Measurements from ENCODE around the gene CLEC11A. TPM values are rescaled to one million over a fixed set of nuclear protein-coding genes. Genes with fewer than 3 reads are reported as not detected.

CLEC11A gene
- total and polyA plus RNA-seq, 4 donors: 2.4 to 11.0 (median 5.5) TPM

GRCh38 chr19:50770888-50771287, 47.7 kb downstream of the CLEC11A start:
- H3K4me3 ChIP-seq (ENCODE audit: low read depth in 1 of 3, low read length in 3 of 3): no peak overlapping the region
- H3K27ac ChIP-seq (ENCODE audit: low read depth in 1 of 2, low read length in 2 of 2): no peak overlapping the region
- no peaks in the 10 kb centered on the region for H3K36me3 ChIP-seq (ENCODE audit: control insufficient read depth in 4 of 4, insufficient read depth in 3 of 4, low read depth in 1 of 4, low read length in 3 of 4)
- DNase-seq (ENCODE audit: low spot score): no peak
- H3K4me1 ChIP-seq (ENCODE audit: control insufficient read depth in 4 of 4, insufficient read depth in 4 of 4, low read length in 3 of 4): no peaks in the 10 kb centered on the region
- no peaks in the 10 kb centered on the region for H3K27me3 ChIP-seq (ENCODE audit: control insufficient read depth in 4 of 4, insufficient read depth in 4 of 4, low read length in 3 of 4)
- WGBS: 78% methylated on average over 13 of the region's 13 CpGs
- H3K9me3 ChIP-seq (ENCODE audit: control insufficient read depth in 4 of 4, low read length in 3 of 4): no peaks in the 10 kb centered on the region
- TF ChIP-seq TAF1 (conservative IDR thresholded peaks at IDR 0.05): no peak
- no peak for TF ChIP-seq RAD21 (IDR thresholded peaks at IDR 0.05)
- no peak for TF ChIP-seq JUND (IDR thresholded peaks at IDR 0.05)
- TF ChIP-seq HNF4A (conservative IDR thresholded peaks at IDR 0.05): no peak
- no peak for TF ChIP-seq NR2F2 (IDR thresholded peaks at IDR 0.05)
- no peak for TF ChIP-seq HNF4G (IDR thresholded peaks at IDR 0.05)
- TF ChIP-seq, protein P1, sequence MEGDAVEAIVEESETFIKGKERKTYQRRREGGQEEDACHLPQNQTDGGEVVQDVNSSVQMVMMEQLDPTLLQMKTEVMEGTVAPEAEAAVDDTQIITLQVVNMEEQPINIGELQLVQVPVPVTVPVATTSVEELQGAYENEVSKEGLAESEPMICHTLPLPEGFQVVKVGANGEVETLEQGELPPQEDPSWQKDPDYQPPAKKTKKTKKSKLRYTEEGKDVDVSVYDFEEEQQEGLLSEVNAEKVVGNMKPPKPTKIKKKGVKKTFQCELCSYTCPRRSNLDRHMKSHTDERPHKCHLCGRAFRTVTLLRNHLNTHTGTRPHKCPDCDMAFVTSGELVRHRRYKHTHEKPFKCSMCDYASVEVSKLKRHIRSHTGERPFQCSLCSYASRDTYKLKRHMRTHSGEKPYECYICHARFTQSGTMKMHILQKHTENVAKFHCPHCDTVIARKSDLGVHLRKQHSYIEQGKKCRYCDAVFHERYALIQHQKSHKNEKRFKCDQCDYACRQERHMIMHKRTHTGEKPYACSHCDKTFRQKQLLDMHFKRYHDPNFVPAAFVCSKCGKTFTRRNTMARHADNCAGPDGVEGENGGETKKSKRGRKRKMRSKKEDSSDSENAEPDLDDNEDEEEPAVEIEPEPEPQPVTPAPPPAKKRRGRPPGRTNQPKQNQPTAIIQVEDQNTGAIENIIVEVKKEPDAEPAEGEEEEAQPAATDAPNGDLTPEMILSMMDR (IDR thresholded peaks at IDR 0.05; ENCODE audit: low read depth, low read length, missing input control): no peak
- TF ChIP-seq FOXA1 (IDR thresholded peaks at IDR 0.05): no peak
- TF ChIP-seq SP1 (IDR thresholded peaks at IDR 0.05): no peak
- no peak for TF ChIP-seq GABPA (IDR thresholded peaks at IDR 0.05 in 1 of 2, conservative IDR thresholded peaks at IDR 0.05 in 1 of 2)
- TF ChIP-seq RXRA (IDR thresholded peaks at IDR 0.05): no peak
- no peak for TF ChIP-seq YY1 (IDR thresholded peaks at IDR 0.05)
- TF ChIP-seq, protein P2, sequence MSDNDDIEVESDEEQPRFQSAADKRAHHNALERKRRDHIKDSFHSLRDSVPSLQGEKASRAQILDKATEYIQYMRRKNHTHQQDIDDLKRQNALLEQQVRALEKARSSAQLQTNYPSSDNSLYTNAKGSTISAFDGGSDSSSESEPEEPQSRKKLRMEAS (IDR thresholded peaks at IDR 0.05): no peak
- TF ChIP-seq, protein P3, sequence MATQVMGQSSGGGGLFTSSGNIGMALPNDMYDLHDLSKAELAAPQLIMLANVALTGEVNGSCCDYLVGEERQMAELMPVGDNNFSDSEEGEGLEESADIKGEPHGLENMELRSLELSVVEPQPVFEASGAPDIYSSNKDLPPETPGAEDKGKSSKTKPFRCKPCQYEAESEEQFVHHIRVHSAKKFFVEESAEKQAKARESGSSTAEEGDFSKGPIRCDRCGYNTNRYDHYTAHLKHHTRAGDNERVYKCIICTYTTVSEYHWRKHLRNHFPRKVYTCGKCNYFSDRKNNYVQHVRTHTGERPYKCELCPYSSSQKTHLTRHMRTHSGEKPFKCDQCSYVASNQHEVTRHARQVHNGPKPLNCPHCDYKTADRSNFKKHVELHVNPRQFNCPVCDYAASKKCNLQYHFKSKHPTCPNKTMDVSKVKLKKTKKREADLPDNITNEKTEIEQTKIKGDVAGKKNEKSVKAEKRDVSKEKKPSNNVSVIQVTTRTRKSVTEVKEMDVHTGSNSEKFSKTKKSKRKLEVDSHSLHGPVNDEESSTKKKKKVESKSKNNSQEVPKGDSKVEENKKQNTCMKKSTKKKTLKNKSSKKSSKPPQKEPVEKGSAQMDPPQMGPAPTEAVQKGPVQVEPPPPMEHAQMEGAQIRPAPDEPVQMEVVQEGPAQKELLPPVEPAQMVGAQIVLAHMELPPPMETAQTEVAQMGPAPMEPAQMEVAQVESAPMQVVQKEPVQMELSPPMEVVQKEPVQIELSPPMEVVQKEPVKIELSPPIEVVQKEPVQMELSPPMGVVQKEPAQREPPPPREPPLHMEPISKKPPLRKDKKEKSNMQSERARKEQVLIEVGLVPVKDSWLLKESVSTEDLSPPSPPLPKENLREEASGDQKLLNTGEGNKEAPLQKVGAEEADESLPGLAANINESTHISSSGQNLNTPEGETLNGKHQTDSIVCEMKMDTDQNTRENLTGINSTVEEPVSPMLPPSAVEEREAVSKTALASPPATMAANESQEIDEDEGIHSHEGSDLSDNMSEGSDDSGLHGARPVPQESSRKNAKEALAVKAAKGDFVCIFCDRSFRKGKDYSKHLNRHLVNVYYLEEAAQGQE (IDR thresholded peaks at IDR 0.05): no peak
- H3K9ac ChIP-seq (ENCODE audit: low read depth in 1 of 2, low read length in 2 of 2): no peak overlapping the region

- Histone ChIP-seq H3K9ac (ENCODE audit: low read depth in 1 of 2, low read length in 2 of 2) (no peak overlapping the region), H3K27me3 (ENCODE audit: control insufficient read depth in 4 of 4, insufficient read depth in 4 of 4, low read length in 3 of 4) (no peaks in the 10 kb centered on the region), H3K27ac (ENCODE audit: low read depth in 1 of 2, low read length in 2 of 2) (no peak overlapping the region), H3K36me3 (ENCODE audit: control insufficient read depth in 4 of 4, insufficient read depth in 3 of 4, low read depth in 1 of 4, low read length in 3 of 4) (no peaks in the 10 kb centered on the region), H3K9me3 (ENCODE audit: control insufficient read depth in 4 of 4, low read length in 3 of 4) (no peaks in the 10 kb centered on the region), H3K4me1 (ENCODE audit: control insufficient read depth in 4 of 4, insufficient read depth in 4 of 4, low read length in 3 of 4) (no peaks in the 10 kb centered on the region), H3K4me3 (ENCODE audit: low read depth in 1 of 3, low read length in 3 of 3) (no peak overlapping the region)
- TF ChIP-seq EGR1 (IDR thresholded peaks at IDR 0.05; ENCODE audit: low read depth in 2 of 2) (no peak), FOXA2 (IDR thresholded peaks at IDR 0.05) (no peak), SP1 (IDR thresholded peaks at IDR 0.05) (no peak), RXRA (IDR thresholded peaks at IDR 0.05) (no peak), TAF1 (conservative IDR thresholded peaks at IDR 0.05) (no peak), FOXA1 (IDR thresholded peaks at IDR 0.05) (no peak), JUND (IDR thresholded peaks at IDR 0.05) (no peak), NR2F2 (IDR thresholded peaks at IDR 0.05) (no peak), HNF4A (conservative IDR thresholded peaks at IDR 0.05) (no peak), GABPA (IDR thresholded peaks at IDR 0.05 in 1 of 2, conservative IDR thresholded peaks at IDR 0.05 in 1 of 2) (no peak), RAD21 (IDR thresholded peaks at IDR 0.05) (no peak), ZBTB33 (IDR thresholded peaks at IDR 0.05) (no peak), ATF3 (IDR thresholded peaks at IDR 0.05) (no peak), YY1 (IDR thresholded peaks at IDR 0.05) (no peak)
- TF ChIP-seq, protein P3 (IDR thresholded peaks at IDR 0.05): no peak
- TF ChIP-seq, protein P2 (IDR thresholded peaks at IDR 0.05): no peak
- DNase-seq (ENCODE audit: low spot score): no peak
- WGBS: 44% methylated on average over 2 of the region's 2 CpGs
Observed at GRCh38 chr19:50772476-50772875, 49.3 kb downstream of the CLEC11A start.

Measured in liver (tissue), 9 donors.